CD14-positive monocyte (primary cell): ENCODE data around the gene AFF2. TPM values are rescaled to one million over a fixed set of nuclear protein-coding genes. Genes with fewer than 3 reads are reported as not detected.

Source experiments
- DNase-seq, 3 donors: peaks; one replicate each; pipeline ENCODE4 v3.0.0-alpha.2; 2011 to 2022
- H2AFZ ChIP-seq: 2 replicates; pipeline ENCODE4 v1.6.0; 2012; ENCODE audit warnings: mild to moderate bottlenecking, low read depth, low read length, inconsistent platforms; ENCODE audit not compliant: insufficient read depth, poor library complexity, severe bottlenecking
- H3K27ac ChIP-seq, 2 donors: 1 replicate in 1 of 2; 2 replicates in 1 of 2; pipeline ENCODE4 v1.5.1; 2012 to 2013; ENCODE audit warnings: low read length in 2 of 2, control low read depth in 1 of 2, inconsistent platforms in 1 of 2, low read depth in 1 of 2, mild to moderate bottlenecking in 1 of 2
- H3K27me3 ChIP-seq, 2 donors: one replicate each; pipeline versions ENCODE4 v1.6.0 to v1.6.1; 2011 to 2013; ENCODE audit warnings: low read length in 2 of 2; ENCODE audit not compliant: control insufficient read depth in 2 of 2, insufficient read depth in 2 of 2
- H3K36me3 ChIP-seq, 2 donors: replicated peaks in 1 of 2; 1 replicate in 1 of 2; 2 replicates in 1 of 2; pipeline versions ENCODE4 v1.5.1 to v1.6.1; 2012 to 2013; ENCODE audit warnings: low read length in 2 of 2, control low read depth in 1 of 2, inconsistent platforms in 1 of 2, mild to moderate bottlenecking in 1 of 2; ENCODE audit not compliant: insufficient read depth in 2 of 2, control insufficient read depth in 1 of 2
- H3K4me1 ChIP-seq, 2 donors: 1 replicate in 1 of 2; 2 replicates in 1 of 2; pipeline versions ENCODE4 v1.5.1 to v1.6.1; 2012 to 2013; ENCODE audit warnings: low read length in 2 of 2, control low read depth in 1 of 2, inconsistent platforms in 1 of 2, mild to moderate bottlenecking in 1 of 2, moderate library complexity in 1 of 2; ENCODE audit not compliant: insufficient read depth in 2 of 2, control insufficient read depth in 1 of 2
- H3K4me2 ChIP-seq: replicated peaks from 2 replicates; pipeline ENCODE3; 2012; ENCODE audit warnings: low read length, moderate library complexity, mild to moderate bottlenecking; ENCODE audit not compliant: poor library complexity, severe bottlenecking; ENCODE audit errors: extremely low read depth
- H3K4me3 ChIP-seq, 3 experiments: fragments of 200-600 bp in 1 of 3; sonication (generic) in 1 of 3; replicated peaks in 1 of 3; 1 replicate in 2 of 3; 2 replicates in 1 of 3; pipeline ENCODE4 v1.5.1; 2011 to 2013; ENCODE audit warnings: low read length in 3 of 3, mild to moderate bottlenecking in 3 of 3, control low read depth in 2 of 3, low read depth in 2 of 3, inconsistent platforms in 1 of 3, moderate library complexity in 1 of 3
- H3K79me2 ChIP-seq: 2 replicates; pipeline ENCODE4 v1.6.0; 2012; ENCODE audit warnings: mild to moderate bottlenecking, control low read depth, inconsistent platforms, low read length, moderate library complexity; ENCODE audit not compliant: insufficient read depth
- H3K9ac ChIP-seq: 2 replicates; pipeline ENCODE4 v1.6.0; 2017; ENCODE audit warnings: low read length, mild to moderate bottlenecking; ENCODE audit not compliant: insufficient read depth, poor library complexity, severe bottlenecking
- H3K9me3 ChIP-seq, 2 donors: replicated peaks in 1 of 2; 1 replicate in 1 of 2; 2 replicates in 1 of 2; pipeline versions ENCODE4 v1.5.1 to v1.6.1; 2012 to 2013; ENCODE audit warnings: low read length in 2 of 2, control low read depth in 1 of 2; ENCODE audit not compliant: control insufficient read depth in 1 of 2, insufficient read depth in 1 of 2
- H4K20me1 ChIP-seq: 2 replicates; pipeline ENCODE4 v1.6.0; 2012; ENCODE audit warnings: mild to moderate bottlenecking, low read length, control low read depth, moderate library complexity; ENCODE audit not compliant: insufficient read depth
- H3K27ac Mint-ChIP-seq, 7 donors: one replicate each; pipeline ENCODE4 v1.8.0; 2020; ENCODE audit warnings: mild to moderate bottlenecking in 7 of 7, mixed read lengths in 7 of 7, moderate library complexity in 6 of 7, inconsistent platforms in 2 of 7
- H3K27me3 Mint-ChIP-seq, 3 donors: one replicate each; pipeline ENCODE4 v1.8.0; 2021 to 2022; ENCODE audit warnings: low read depth in 3 of 3, mild to moderate bottlenecking in 3 of 3, mixed read lengths in 3 of 3, moderate library complexity in 3 of 3, inconsistent platforms in 1 of 3
- H3K36me3 Mint-ChIP-seq, 2 donors: one replicate each; pipeline ENCODE4 v1.8.0; 2020; ENCODE audit warnings: mixed read lengths in 2 of 2, inconsistent platforms in 1 of 2, mild to moderate bottlenecking in 1 of 2
- H3K4me1 Mint-ChIP-seq: one replicate; pipeline ENCODE4 v1.8.0; 2020; ENCODE audit warnings: mild to moderate bottlenecking, mixed read lengths
- H3K4me3 Mint-ChIP-seq, 2 donors: one replicate each; pipeline ENCODE4 v1.8.0; 2020; ENCODE audit warnings: mild to moderate bottlenecking in 2 of 2, mixed read lengths in 2 of 2, moderate library complexity in 1 of 2
- H3K9me3 Mint-ChIP-seq, 7 donors: one replicate each; pipeline ENCODE4 v1.8.0; 2020 to 2022; ENCODE audit warnings: mixed read lengths in 7 of 7, mild to moderate bottlenecking in 6 of 7, moderate library complexity in 6 of 7, inconsistent platforms in 2 of 7
- WGBS: methylation state at CpG from one replicate; pipeline ENCODE4 v1.1.5; 2013; ENCODE audit warnings: missing lambda C conversion rate; ENCODE audit not compliant: insufficient coverage; 5-methylcytosine and 5-hydroxymethylcytosine counted together
- intact Hi-C, 2 donors: fragments of 100-400 bp; cut with micrococcal nuclease; formaldehyde crosslinking; loops; one replicate each; pipeline versions ENCODE4 v1.15.0 to v1.15.1; 2023
- polyA plus RNA-seq, 3 donors: library from polyadenylated mRNA; depleted of rRNA in 1 of 3; unstranded in 2 of 3; stranded (reverse) in 1 of 3; fragments of 300-500 nt in 2 of 3; fragments of >200 nt in 1 of 3; fragmentation: Illumina TruSeq in 2 of 3; gene quantifications; 1 replicate in 2 of 3; 2 replicates in 1 of 3; pipeline ENCODE4 v1.2.3, GENCODE V29; 2012 to 2021
- TF ChIP-seq, protein P1 (sequence below): fragments of 200-600 bp; IDR thresholded peaks from one replicate; pipeline ENCODE4 v1.8.0; 2022; ENCODE audit warnings: antibody characterized with exemption, mild to moderate bottlenecking

Gene AFF2
- polyA plus RNA-seq, 3 donors: 0.07 to 1.1 (median 0.70) TPM

DNA sequence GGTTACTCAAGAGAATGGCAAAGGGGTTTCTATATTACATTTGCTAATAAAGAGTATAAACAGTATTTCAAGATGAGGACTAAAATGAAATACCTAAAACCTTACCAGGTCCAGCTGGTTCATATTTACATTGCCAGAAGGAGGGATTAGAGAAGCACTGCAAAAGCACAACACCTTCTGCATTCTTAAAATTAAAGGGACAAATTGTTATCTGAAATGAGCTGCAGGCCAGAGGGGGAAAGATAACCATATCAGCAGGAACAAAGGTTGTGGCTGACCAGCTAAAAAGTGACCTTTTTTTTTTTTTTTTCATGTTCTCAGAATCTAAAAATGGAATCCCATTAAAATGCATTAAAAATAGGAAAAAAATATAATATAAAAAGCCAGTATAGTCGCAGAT, 39.7 kb downstream of the AFF2 start:
- no peak overlapping the region for H3K4me2 ChIP-seq
- H3K27ac Mint-ChIP-seq: no peak overlapping the region
- DNase-seq: no peak
- no peak overlapping the region for H3K4me3 Mint-ChIP-seq
- TF ChIP-seq, protein P1, sequence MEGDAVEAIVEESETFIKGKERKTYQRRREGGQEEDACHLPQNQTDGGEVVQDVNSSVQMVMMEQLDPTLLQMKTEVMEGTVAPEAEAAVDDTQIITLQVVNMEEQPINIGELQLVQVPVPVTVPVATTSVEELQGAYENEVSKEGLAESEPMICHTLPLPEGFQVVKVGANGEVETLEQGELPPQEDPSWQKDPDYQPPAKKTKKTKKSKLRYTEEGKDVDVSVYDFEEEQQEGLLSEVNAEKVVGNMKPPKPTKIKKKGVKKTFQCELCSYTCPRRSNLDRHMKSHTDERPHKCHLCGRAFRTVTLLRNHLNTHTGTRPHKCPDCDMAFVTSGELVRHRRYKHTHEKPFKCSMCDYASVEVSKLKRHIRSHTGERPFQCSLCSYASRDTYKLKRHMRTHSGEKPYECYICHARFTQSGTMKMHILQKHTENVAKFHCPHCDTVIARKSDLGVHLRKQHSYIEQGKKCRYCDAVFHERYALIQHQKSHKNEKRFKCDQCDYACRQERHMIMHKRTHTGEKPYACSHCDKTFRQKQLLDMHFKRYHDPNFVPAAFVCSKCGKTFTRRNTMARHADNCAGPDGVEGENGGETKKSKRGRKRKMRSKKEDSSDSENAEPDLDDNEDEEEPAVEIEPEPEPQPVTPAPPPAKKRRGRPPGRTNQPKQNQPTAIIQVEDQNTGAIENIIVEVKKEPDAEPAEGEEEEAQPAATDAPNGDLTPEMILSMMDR: no peak
- H3K36me3 Mint-ChIP-seq: no peaks in the 10 kb centered on the region
- no peaks in the 10 kb centered on the region for H3K27me3 ChIP-seq
- no CpG with 5 or more reads among the region's 1 CpG for WGBS
- H3K27ac ChIP-seq: no peak overlapping the region
- H3K9me3 Mint-ChIP-seq: peaks cover 0 to 1% (median 0%) of the 10 kb centered on the region in 7 donors
- H3K4me1 Mint-ChIP-seq: peaks cover 9% of the 10 kb centered on the region
- H3K4me1 ChIP-seq: peaks cover 8 to 9% of the 10 kb centered on the region in 2 donors
- no peak overlapping the region for H3K4me3 ChIP-seq
- H3K27me3 Mint-ChIP-seq: no peaks in the 10 kb centered on the region
- no peaks in the 10 kb centered on the region for H3K36me3 ChIP-seq
- intact Hi-C loops: no loop called here
- no peak overlapping the region for H3K9ac ChIP-seq
- H3K79me2 ChIP-seq: no peaks in the 10 kb centered on the region
- H2AFZ ChIP-seq: no peak overlapping the region
- no peaks in the 10 kb centered on the region for H4K20me1 ChIP-seq
- no peaks in the 10 kb centered on the region for H3K9me3 ChIP-seq

DNA sequence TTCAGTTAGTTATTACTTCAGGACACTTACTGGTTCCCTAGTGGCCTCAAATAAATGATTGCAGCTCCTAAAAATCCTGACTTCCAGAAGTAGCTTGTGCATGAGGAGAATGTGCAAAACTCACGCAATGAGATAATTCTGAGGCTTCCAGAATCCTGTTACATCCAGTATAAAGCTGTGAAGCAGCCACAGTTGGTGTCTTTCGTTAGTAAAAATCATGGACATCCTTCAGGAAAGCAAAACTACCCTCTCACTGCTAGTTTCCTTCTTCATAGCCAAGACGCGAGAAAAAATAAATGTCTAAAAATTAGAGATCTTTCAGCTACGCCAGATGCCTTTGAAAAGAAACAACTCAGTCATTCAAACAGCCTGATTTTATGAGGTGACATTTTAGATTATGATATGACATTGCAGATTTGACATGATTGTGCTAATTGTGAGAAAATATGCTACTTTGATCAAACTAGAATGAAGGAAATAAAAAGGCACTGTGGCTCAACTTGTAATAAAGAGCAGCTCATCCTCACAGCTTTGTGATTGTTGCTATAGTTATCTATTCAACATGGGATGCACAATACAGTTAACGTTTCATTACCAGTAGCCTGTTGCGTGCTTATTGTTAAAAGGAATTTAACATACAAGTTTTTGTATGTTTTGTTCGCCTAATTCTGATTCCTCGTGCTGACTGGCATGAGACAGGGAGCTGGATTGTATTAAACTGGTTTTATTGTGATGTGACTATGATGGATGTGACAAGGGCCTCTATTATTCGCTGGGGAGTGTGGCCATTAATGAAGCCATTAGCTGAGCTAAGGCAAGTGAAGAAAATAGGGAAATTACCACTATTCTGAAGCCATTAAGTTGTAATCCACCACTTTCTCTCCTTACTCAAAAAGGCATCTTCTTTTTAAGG, 40.5 kb downstream of the AFF2 start:
- no peaks in the 10 kb centered on the region for H3K27me3 Mint-ChIP-seq
- no peak overlapping the region for H3K4me3 Mint-ChIP-seq
- Histone ChIP-seq H4K20me1 (no peaks in the 10 kb centered on the region), H3K27ac (no peak overlapping the region), H3K36me3 (no peaks in the 10 kb centered on the region), H2AFZ (no peak overlapping the region), H3K27me3 (no peaks in the 10 kb centered on the region), H3K4me3 (no peak overlapping the region), H3K9me3 (no peaks in the 10 kb centered on the region), H3K4me1 (peaks cover 8 to 9% of the 10 kb centered on the region in 2 donors), H3K4me2 (no peak overlapping the region), H3K79me2 (no peaks in the 10 kb centered on the region), H3K9ac (no peak overlapping the region)
- TF ChIP-seq, protein P1: no peak
- H3K36me3 Mint-ChIP-seq: no peaks in the 10 kb centered on the region
- WGBS: 80% methylated on average over 1 of the region's 10 CpGs
- DNase-seq: no peak
- no peak overlapping the region for H3K27ac Mint-ChIP-seq
- peaks cover 9% of the 10 kb centered on the region for H3K4me1 Mint-ChIP-seq
- H3K9me3 Mint-ChIP-seq: no peaks in the 10 kb centered on the region
- intact Hi-C loops: no loop called here
